Right cardiac atrium (tissue), 5 donors: ENCODE results near the gene TAS2R13. TPM values are rescaled to one million over a fixed set of nuclear protein-coding genes. Genes with fewer than 3 reads are reported as not detected.
A peak's percentile ranks its signal among the peaks of the same experiment; 100 is the strongest.

Experiments
- ATAC-seq, 2 donors: fragments of 200-7000 bp; cut with Tn5 transposase; one replicate each; pipeline versions ENCODE4 v1.8.0 to v1.9.1; 2020; ENCODE audit warnings: moderate library complexity in 2 of 2, mild to moderate bottlenecking in 1 of 2
- DNase-seq, 3 donors: peaks; one replicate each; pipeline ENCODE4 v3.0.0-alpha.2; 2020
- H3K27ac ChIP-seq: one replicate; pipeline ENCODE4 v1.5.1; 2013; ENCODE audit warnings: mild to moderate bottlenecking, low read length, control low read depth, moderate library complexity
- H3K27me3 ChIP-seq: one replicate; pipeline ENCODE4 v1.6.1; 2013; ENCODE audit not compliant: control insufficient read depth, insufficient read depth
- H3K4me1 ChIP-seq: one replicate; pipeline ENCODE4 v1.6.1; 2013; ENCODE audit warnings: low read length; ENCODE audit not compliant: control insufficient read depth, insufficient read depth
- H3K4me3 ChIP-seq: one replicate; pipeline ENCODE4 v1.5.1; 2013; ENCODE audit warnings: low read length, control low read depth
- H3K9me3 ChIP-seq: one replicate; pipeline ENCODE4 v1.6.1; 2013; ENCODE audit warnings: low read length; ENCODE audit not compliant: control insufficient read depth
- WGBS: extraction: QIAGEN DNeasy Blood & Tissue Kit; methylation state at CpG from one replicate; pipeline ENCODE4 v1.1.7; 2013; 5-methylcytosine and 5-hydroxymethylcytosine counted together
- intact Hi-C, 4 donors: fragments of 100-400 bp; cut with DNase I; formaldehyde crosslinking; loops; one replicate each; pipeline versions ENCODE4 v1.11.0 to v1.14.0; 2022 to 2023
- polyA plus RNA-seq: library from polyadenylated mRNA; stranded (reverse); fragments of 200-250 nt; gene quantifications from one replicate; pipeline ENCODE4 v1.2.3, GENCODE V29; 2013
- total RNA-seq, 4 donors: library from RNA; stranded (reverse); fragmentation: NEBNext Ultra II Directional; extraction: Animal tissue kit (Norgen Biotek cat#: 25700); gene quantifications; one replicate each; pipeline ENCODE4 v1.2.1, GENCODE V29; 2021
- donor health status: healthy with polysubstance abuse.
- donor health status: DM: no; HTN: yes; CAD: no.
- donor health status: DM: no; HTN: no; CAD: no.
- donor health status: DM: no; HTN: yes; CAD: no; lungs with severe emphysema.
- donor health status: DM: yes; HTN: yes; CAD: no.

The TAS2R13 gene
- total and polyA plus RNA-seq, 5 donors = 0.23 to 1.8 (median 0.37) TPM

- Histone ChIP-seq H3K4me3 (no peak overlapping the region), H3K9me3 (no peaks in the 10 kb centered on the region), H3K27ac (no peak overlapping the region), H3K4me1 (no peaks in the 10 kb centered on the region), H3K27me3 (no peaks in the 10 kb centered on the region)
- intact Hi-C loops = no loop called here
- WGBS = 88% methylated on average over 5 of the region's 5 CpGs
- DNase-seq (no peak), ATAC-seq (no peak)
These were observed 16.9 kb upstream of the TAS2R13 start for GRCh38 chr12:10926269-10926668.

- 83% methylated on average over 1 of the region's 1 CpG for WGBS
- Histone ChIP-seq H3K27ac (no peak overlapping the region), H3K4me3 (no peak overlapping the region), H3K9me3 (no peaks in the 10 kb centered on the region), H3K4me1 (no peaks in the 10 kb centered on the region), H3K27me3 (no peaks in the 10 kb centered on the region)
- intact Hi-C loops = no loop called here
- DNase-seq (no peak), ATAC-seq (no peak)
These were observed 10.4 kb upstream of the TAS2R13 start for GRCh38 chr12:10919809-10920208.

- H3K9me3 ChIP-seq = no peaks in the 10 kb centered on the region
- WGBS = 87% methylated on average over 8 of the region's 8 CpGs
- intact Hi-C loops = no loop called here
- no peak overlapping the region for H3K27ac ChIP-seq
- no peak for ATAC-seq
- H3K27me3 ChIP-seq = no peaks in the 10 kb centered on the region
- H3K4me3 ChIP-seq = no peak overlapping the region
- peak in 1 of 3 donors; percentile 18 for DNase-seq
- H3K4me1 ChIP-seq = no peaks in the 10 kb centered on the region
These were observed 1.0 kb upstream of the TAS2R13 start for GRCh38 chr12:10910380-10910779.

- no peak overlapping the region for H3K4me3 ChIP-seq
- intact Hi-C loops = no loop called here
These were observed 4.7 kb downstream of the TAS2R13 start for GRCh38 chr12:10904686-10905085.

GRCh38 chr12:10901427-10901826, 7.9 kb downstream of the TAS2R13 start:
- ATAC-seq (peak in 1 of 2 donors; percentile 22), DNase-seq (no peak)
- no peaks in the 10 kb centered on the region for H3K4me1 ChIP-seq
- no peak overlapping the region for H3K4me3 ChIP-seq
- no peak overlapping the region for H3K27ac ChIP-seq
- no peaks in the 10 kb centered on the region for H3K27me3 ChIP-seq
- 99% methylated on average over 1 of the region's 1 CpG for WGBS
- intact Hi-C loops = no loop called here
- no peaks in the 10 kb centered on the region for H3K9me3 ChIP-seq

More at GRCh38 chr12:10904686-10905085, 4.7 kb downstream of the TAS2R13 start:
- WGBS = 97% methylated on average over 4 of the region's 4 CpGs
- Histone ChIP-seq H3K27me3 (no peaks in the 10 kb centered on the region), H3K27ac (no peak overlapping the region), H3K4me1 (no peaks in the 10 kb centered on the region), H3K9me3 (no peaks in the 10 kb centered on the region)
- DNase-seq = no peak
- ATAC-seq = no peak

GRCh38 chr12:10900972-10901371, 8.4 kb downstream of the TAS2R13 start:
- intact Hi-C loops = no loop called here
- WGBS = 95% methylated on average over 1 of the region's 1 CpG

GRCh38 chr12:10900530-10900929, 8.8 kb downstream of the TAS2R13 start:
- intact Hi-C loops = no loop called here
- 96% methylated on average over 1 of the region's 1 CpG for WGBS
- ATAC-seq (no peak), DNase-seq (no peak)
- Histone ChIP-seq H3K27me3 (no peaks in the 10 kb centered on the region), H3K4me3 (no peak overlapping the region), H3K9me3 (no peaks in the 10 kb centered on the region), H3K27ac (no peak overlapping the region), H3K4me1 (no peaks in the 10 kb centered on the region)

More at GRCh38 chr12:10900972-10901371, 8.4 kb downstream of the TAS2R13 start:
- Histone ChIP-seq H3K27me3 (no peaks in the 10 kb centered on the region), H3K4me3 (no peak overlapping the region), H3K9me3 (no peaks in the 10 kb centered on the region), H3K27ac (no peak overlapping the region), H3K4me1 (no peaks in the 10 kb centered on the region)
- no peak for ATAC-seq
- no peak for DNase-seq

GRCh38 chr12:10896854-10897253, 12.5 kb downstream of the TAS2R13 start:
- intact Hi-C loops = no loop called here
- WGBS = 96% methylated on average over 5 of the region's 5 CpGs
- Histone ChIP-seq H3K9me3 (no peaks in the 10 kb centered on the region), H3K27ac (no peak overlapping the region), H3K27me3 (no peaks in the 10 kb centered on the region), H3K4me1 (no peaks in the 10 kb centered on the region), H3K4me3 (no peak overlapping the region)
- ATAC-seq = no peak
- DNase-seq = no peak

- intact Hi-C loops = no loop called here
- Histone ChIP-seq H3K4me1 (no peaks in the 10 kb centered on the region), H3K4me3 (no peak overlapping the region), H3K9me3 (no peaks in the 10 kb centered on the region), H3K27me3 (no peaks in the 10 kb centered on the region), H3K27ac (no peak overlapping the region)
- WGBS = 96% methylated on average over 2 of the region's 2 CpGs
- ATAC-seq (no peak), DNase-seq (no peak)
These were observed 17.4 kb downstream of the TAS2R13 start for GRCh38 chr12:10891937-10892336.

GRCh38 chr12:10889226-10889625, 20.1 kb downstream of the TAS2R13 start:
- intact Hi-C loops = no loop called here
- Histone ChIP-seq H3K4me3 (no peak overlapping the region), H3K4me1 (no peaks in the 10 kb centered on the region), H3K27ac (no peak overlapping the region), H3K9me3 (no peaks in the 10 kb centered on the region), H3K27me3 (no peaks in the 10 kb centered on the region)
- ATAC-seq = no peak
- no peak for DNase-seq

GRCh38 chr12:10884086-10884725, 25.2 kb downstream of the TAS2R13 start, which contains the start of gene PRH1:
Gene PRH1, minus strand, starts transcription at chr12:10884255. Its CDS starts 38 bp downstream, at chr12:10884217.
- no peak for ATAC-seq
- no peak within 1 kb of the TSS for H3K4me3 ChIP-seq
- WGBS = 95% methylated on average over 6 of the region's 6 CpGs
- H3K27ac ChIP-seq = no peak within 1 kb of the TSS
- no peaks in the 10 kb centered on the region for H3K27me3 ChIP-seq
- no peaks in the 10 kb centered on the region for H3K9me3 ChIP-seq
- no peaks in the 10 kb centered on the region for H3K4me1 ChIP-seq
- DNase-seq = no peak
- intact Hi-C loops = no loop called here

- Histone ChIP-seq H3K9me3 (no peaks in the 10 kb centered on the region), H3K4me3 (no peak overlapping the region), H3K27ac (no peak overlapping the region), H3K4me1 (peaks cover 2% of the 10 kb centered on the region), H3K27me3 (no peaks in the 10 kb centered on the region)
- 20% methylated on average over 2 of the region's 2 CpGs for WGBS
- intact Hi-C loops = no loop called here
- ATAC-seq (no peak), DNase-seq (no peak)
These were observed 36.0 kb downstream of the TAS2R13 start for GRCh38 chr12:10873378-10873777.
